GM12865 (cell line): ENCODE results near the gene POC1A.

Source experiments
- DNase-seq: peaks from one replicate; pipeline ENCODE4 v3.0.0; 2010; ENCODE audit warnings: low read depth
- H3K4me3 ChIP-seq: 2 replicates; pipeline ENCODE4 v1.5.1; 2011; ENCODE audit warnings: mild to moderate bottlenecking, low read depth, low read length, control low read depth
- TF ChIP-seq, protein P1 (sequence below): IDR thresholded peaks from 2 replicates; pipeline ENCODE4 v1.5.1; 2011; ENCODE audit warnings: low read length, control low read depth, low read depth, inconsistent platforms; ENCODE audit not compliant: insufficient read depth; ENCODE audit errors: missing control alignments

The POC1A gene

DNA sequence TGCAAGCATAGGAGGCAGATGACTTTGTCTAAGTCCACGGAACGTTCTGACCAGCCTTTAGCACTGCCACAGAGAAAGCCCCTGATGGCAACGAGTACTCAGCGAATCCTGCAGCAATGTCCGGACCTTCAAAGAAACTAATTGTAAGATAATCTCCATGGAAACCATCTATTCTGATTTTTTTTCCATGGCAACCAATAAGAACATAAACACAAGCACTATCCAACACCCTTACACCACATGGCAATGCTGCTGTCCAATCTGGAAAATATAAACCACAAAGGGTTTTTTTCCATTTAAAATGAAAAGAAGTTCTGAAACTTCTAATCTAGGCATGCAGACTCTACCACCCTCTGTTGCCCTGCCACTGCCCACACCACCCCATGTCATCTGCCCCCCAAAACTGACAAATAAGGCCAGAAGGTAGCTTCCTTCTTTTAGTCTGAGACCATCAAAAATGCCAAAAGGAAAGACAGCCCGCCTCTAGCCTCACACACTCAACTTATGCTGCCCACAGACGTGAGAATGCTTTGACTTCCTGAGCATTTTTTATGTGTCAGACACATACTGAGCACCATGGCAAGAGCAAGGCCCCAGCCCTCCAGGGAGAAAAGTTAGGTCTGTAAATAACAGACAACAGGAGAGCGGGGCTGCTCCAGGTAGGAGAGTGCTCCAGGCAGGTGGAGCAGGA lies 44.5 kb downstream of the POC1A start:
- no peak for DNase-seq
- no peak overlapping the region for H3K4me3 ChIP-seq
- TF ChIP-seq, protein P1, sequence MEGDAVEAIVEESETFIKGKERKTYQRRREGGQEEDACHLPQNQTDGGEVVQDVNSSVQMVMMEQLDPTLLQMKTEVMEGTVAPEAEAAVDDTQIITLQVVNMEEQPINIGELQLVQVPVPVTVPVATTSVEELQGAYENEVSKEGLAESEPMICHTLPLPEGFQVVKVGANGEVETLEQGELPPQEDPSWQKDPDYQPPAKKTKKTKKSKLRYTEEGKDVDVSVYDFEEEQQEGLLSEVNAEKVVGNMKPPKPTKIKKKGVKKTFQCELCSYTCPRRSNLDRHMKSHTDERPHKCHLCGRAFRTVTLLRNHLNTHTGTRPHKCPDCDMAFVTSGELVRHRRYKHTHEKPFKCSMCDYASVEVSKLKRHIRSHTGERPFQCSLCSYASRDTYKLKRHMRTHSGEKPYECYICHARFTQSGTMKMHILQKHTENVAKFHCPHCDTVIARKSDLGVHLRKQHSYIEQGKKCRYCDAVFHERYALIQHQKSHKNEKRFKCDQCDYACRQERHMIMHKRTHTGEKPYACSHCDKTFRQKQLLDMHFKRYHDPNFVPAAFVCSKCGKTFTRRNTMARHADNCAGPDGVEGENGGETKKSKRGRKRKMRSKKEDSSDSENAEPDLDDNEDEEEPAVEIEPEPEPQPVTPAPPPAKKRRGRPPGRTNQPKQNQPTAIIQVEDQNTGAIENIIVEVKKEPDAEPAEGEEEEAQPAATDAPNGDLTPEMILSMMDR: no peak

DNA sequence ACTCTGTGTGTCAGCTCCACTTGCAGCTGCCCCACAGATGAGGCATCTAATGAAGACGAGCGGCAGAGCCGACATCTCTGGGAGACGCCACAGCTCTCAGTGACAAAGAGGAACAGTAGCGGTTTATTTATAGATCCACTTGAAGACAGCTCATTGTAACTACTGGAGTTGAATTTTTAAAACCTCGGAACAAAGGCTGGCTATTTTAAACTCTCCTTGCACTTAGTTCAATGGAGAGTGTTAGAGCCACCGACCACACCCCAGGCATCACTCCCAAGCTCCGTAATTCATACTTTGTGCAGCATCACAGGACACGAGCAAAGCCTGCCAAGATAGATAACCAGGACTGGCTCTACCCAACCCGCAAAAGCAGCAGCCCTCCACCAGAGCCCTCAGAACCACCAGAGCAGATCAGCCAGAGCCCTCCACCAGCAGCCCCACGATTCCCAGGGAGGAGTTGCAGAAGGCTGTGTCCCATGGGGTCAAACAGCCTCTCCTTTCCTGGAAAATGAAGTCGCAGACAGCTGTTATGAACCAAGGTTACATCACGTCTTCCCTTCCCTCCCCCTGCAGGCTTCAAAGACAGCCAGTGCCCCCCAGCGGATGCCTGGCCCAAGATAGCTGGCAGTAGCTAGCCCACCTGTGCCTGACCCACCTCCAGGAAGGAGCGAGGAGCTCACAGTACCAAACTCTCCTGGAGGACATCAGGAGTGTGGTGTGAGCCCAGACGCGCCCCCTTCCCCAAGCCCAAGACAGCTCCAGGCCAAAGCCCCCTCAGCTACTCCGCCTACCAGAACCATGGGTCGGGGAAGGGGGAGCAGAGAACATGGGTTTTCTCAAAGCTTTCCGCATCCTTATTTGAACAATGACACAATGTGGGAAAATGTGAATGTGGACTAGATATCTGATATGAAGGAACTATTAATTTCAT lies 45.7 kb downstream of the POC1A start:
- TF ChIP-seq, protein P1: no peak
- no peak overlapping the region for H3K4me3 ChIP-seq
- DNase-seq: no peak

DNA sequence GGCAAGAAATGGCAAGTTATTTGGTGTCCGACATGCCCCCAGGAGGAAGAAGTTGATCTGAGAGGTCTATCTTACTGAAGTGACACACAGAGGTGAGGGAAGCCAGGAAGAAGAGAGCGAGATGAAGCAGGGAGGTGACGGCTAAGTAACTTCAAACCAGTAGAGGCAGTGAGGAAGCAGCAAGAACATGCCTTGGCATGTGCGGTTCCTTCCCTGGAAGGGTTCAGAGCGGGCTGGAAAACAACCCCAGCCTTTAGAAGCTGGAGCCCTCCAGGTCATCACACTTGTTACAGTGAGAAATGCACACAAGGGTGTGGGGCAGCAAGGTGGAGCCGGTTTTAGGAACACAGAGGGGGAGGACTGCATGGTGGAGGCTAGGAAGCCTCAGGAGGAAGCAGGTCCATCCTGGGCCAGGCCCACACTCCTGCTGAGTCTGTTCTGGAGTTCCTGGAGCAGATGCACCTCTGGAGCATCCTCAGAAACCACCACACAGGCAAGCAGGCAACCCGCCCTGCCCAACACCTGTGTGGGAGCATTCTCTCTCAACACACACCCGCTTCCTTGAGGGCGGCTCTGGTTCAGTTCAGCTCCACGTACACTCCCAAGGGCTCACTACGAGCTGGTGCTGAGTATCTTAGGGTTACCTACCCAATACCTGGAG lies 47.1 kb downstream of the POC1A start:
- TF ChIP-seq, protein P1: no peak

DNA sequence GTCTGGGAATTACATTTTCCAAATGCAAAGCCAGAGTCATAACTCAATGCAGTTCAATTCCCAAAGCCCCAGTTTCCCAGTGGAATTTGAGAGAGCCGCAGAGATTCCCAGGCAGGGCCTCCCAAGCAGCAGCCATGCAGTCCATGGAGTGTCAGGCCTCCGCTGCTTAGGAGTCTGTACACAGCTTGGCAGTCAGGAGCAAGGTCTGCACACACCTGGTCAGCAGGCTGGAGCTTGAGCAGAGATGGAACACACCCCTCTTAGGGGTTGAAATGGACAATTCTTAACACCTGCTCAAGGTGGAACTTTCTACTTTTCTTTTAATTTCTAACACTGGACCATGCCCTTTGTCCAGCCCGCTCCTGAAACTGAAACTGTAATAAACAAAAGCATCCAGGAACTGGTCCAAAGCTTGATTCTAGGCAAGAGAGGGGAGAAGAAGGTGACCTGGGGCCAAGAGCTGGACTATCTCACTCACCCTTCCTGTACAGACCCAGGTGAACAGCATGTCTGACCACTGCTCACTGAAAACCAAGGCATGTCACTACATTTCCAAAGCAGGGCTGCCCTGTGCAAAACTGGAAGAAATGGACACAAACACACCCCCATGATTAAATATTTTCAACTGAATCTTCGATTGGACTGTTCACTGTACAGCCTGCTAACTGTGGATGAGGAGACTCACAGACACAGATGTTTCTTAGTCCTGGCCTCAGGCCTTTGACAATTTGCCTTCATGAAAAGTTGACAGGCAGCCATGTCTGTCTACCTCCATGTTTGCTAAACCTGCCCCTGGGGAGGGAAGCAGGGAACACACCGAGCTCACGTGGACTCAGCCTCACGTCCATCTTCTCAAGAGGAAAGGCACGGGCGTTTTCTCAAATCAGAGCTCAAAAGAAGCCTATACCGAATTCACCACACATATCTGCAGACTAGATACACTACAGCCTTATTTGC lies 49.3 kb downstream of the POC1A start:
- TF ChIP-seq, protein P1: no peak
- H3K4me3 ChIP-seq: no peak overlapping the region
- no peak for DNase-seq

More for the DNA sequence above, 47.1 kb downstream of the POC1A start:
- H3K4me3 ChIP-seq: no peak overlapping the region
- no peak for DNase-seq

DNA sequence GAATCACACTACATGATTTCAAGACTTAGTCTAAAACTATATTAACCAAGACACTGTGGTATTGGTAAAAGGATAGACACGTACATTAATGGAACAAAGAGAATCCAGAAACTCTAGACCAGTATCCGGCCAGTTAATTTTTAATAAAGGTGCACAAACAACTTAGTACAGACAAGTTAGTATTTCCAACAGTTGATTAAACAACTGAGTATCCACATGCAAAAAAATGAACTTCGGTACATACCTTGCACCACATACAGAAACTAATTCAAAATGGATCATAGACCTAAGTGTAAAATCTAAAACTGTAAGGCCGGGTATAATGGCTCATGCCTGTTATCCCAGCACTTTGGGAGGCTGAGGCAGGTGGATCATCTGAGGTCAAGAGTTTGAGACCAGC lies 51.3 kb downstream of the POC1A start:
- TF ChIP-seq, protein P1: no peak
- H3K4me3 ChIP-seq: no peak overlapping the region
- no peak for DNase-seq

DNA sequence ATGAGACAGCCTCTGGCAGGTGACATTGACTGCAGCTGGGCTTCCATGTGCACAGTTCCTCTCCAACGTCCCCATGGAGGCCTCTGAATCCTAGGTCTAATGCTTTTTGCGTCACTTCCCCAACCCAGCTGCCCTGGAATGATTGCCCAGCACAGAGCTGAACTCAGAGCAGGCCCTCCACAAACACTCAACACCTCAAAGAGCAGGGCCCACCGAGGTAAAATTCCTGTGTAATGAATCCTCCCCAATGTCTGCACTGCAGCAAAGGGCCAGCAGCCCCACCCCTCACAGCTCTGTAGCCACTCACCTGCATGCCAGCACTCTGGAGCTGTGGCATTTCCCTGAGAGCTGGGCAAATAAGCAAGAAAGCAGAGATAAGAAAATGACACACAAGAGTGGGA lies 55.2 kb downstream of the POC1A start:
- DNase-seq: no peak
- TF ChIP-seq, protein P1: no peak
- no peak overlapping the region for H3K4me3 ChIP-seq
